ENCODE data around the gene SULT1E1. TPM values are rescaled to one million over a fixed set of nuclear protein-coding genes. Genes with fewer than 3 reads are reported as not detected.

SULT1E1 gene
- total RNA-seq, 1 donor from 2014 or later = 121 TPM

DNA sequence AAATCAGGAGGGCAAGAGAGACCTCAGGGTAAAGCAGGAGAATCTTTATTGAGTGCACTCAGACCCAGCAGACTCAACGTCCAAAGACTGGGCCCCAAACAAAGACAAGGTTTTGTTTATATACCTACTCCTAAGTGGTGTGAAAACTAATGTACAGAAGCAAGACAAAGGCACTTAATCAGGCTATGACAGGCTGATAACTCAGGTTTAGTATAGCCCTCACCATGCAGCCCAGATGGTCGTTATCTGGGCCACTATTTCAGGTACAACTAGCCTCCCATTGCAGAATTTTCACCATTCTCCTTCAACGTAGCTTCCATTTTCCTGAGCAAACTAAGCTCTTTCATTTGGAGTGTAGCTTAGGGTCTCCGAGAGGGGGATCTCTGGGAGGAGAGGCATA lies 36.9 kb downstream of the SULT1E1 start:
- no peaks in the 10 kb centered on the region for H3K4me1 Mint-ChIP-seq
- TF ChIP-seq, protein P1, sequence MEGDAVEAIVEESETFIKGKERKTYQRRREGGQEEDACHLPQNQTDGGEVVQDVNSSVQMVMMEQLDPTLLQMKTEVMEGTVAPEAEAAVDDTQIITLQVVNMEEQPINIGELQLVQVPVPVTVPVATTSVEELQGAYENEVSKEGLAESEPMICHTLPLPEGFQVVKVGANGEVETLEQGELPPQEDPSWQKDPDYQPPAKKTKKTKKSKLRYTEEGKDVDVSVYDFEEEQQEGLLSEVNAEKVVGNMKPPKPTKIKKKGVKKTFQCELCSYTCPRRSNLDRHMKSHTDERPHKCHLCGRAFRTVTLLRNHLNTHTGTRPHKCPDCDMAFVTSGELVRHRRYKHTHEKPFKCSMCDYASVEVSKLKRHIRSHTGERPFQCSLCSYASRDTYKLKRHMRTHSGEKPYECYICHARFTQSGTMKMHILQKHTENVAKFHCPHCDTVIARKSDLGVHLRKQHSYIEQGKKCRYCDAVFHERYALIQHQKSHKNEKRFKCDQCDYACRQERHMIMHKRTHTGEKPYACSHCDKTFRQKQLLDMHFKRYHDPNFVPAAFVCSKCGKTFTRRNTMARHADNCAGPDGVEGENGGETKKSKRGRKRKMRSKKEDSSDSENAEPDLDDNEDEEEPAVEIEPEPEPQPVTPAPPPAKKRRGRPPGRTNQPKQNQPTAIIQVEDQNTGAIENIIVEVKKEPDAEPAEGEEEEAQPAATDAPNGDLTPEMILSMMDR (IDR thresholded peaks at IDR 0.05; ENCODE audit: unreplicated experiment) = no peak
- H3K4me3 Mint-ChIP-seq = no peak overlapping the region
- no peaks in the 10 kb centered on the region for H3K9me3 Mint-ChIP-seq
- no peaks in the 10 kb centered on the region for H3K27me3 Mint-ChIP-seq (ENCODE audit: low read depth)
- H3K36me3 Mint-ChIP-seq = no peaks in the 10 kb centered on the region
- DNase-seq (ENCODE audit: low spot score in 2 of 2, unreplicated experiment in 2 of 2) = no peak
- H3K27ac Mint-ChIP-seq = no peak overlapping the region

DNA sequence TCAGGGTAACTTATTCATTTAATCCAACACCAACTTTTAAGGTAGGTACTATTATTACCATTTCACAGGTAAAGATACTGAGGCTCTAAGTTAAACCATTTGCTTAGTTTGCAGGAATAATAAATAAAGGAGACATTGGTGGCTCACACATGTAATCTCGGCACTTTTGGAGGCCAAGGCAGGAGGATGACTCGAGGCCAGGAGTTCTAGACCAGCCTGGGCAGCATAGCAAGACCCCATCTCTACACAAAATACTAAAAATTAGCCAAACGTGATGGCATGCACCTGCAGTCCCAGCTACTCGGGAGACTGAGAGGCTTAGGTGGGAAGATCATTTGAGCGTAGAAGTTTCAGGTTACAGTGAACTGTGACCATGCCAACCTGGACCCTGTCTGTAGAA lies 37.7 kb downstream of the SULT1E1 start:
- H3K27me3 Mint-ChIP-seq (ENCODE audit: low read depth) = no peaks in the 10 kb centered on the region
- no peak overlapping the region for H3K4me3 Mint-ChIP-seq
- no peak for DNase-seq (ENCODE audit: low spot score in 2 of 2, unreplicated experiment in 2 of 2)
- TF ChIP-seq, protein P1 (IDR thresholded peaks at IDR 0.05; ENCODE audit: unreplicated experiment) = no peak
- no peaks in the 10 kb centered on the region for H3K9me3 Mint-ChIP-seq
- no peaks in the 10 kb centered on the region for H3K4me1 Mint-ChIP-seq
- no peaks in the 10 kb centered on the region for H3K36me3 Mint-ChIP-seq
- H3K27ac Mint-ChIP-seq = no peak overlapping the region

DNA sequence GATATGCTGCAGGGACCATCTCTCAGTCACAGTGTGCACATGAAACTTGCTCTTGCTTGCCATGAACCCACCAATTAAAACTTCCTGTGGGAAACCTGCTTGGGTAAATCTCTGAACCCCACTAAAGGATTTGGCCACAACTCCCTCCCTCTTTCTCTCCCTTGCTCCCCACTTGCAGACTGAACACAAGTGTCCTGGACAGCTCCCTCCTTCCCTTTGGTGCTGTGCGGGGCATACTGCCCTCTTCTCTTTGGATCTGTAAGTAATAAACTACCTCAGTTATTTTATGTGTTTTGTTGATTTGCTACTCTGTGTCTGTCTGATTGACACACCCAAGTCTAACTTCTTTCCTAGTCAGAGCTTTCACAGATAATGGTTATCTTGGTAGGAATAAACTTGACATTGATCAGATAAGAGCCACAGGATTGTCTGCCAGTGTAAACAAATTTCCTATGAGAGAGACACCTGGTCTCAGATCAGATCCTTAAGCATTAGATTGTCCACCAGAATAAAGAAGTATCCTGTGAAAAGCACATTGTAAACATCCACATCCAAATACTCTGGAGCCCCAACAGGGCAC lies 41.8 kb downstream of the SULT1E1 start:
- Mint-ChIP-seq H3K9me3 (no peaks in the 10 kb centered on the region), H3K27ac (no peak overlapping the region), H3K36me3 (no peaks in the 10 kb centered on the region), H3K27me3 (ENCODE audit: low read depth) (no peaks in the 10 kb centered on the region), H3K4me1 (no peaks in the 10 kb centered on the region), H3K4me3 (no peak overlapping the region)
- DNase-seq (ENCODE audit: low spot score in 2 of 2, unreplicated experiment in 2 of 2) = no peak
- TF ChIP-seq, protein P1 (IDR thresholded peaks at IDR 0.05; ENCODE audit: unreplicated experiment) = no peak

DNA sequence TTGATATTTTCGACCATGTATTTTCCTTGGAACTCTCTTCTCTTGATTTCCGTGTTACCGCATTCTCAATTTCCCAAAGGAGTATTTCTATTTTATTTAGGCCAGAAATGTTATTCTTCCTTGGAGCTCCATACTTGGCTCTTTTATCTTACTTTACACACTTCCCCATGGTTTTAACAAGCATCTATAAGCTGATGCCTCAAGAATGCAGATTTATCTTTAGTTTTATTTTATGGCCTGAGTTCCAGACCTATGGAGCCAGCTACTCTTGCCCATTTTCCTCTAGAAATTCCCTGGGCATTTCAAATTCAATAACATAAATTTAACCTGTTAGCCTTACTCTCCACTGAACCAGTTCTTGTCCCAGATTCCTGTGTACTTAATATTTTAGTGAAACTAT lies 43.7 kb downstream of the SULT1E1 start:
- DNase-seq (ENCODE audit: low spot score in 2 of 2, unreplicated experiment in 2 of 2) = no peak
- Mint-ChIP-seq H3K36me3 (no peaks in the 10 kb centered on the region), H3K4me1 (no peaks in the 10 kb centered on the region), H3K27ac (no peak overlapping the region), H3K27me3 (ENCODE audit: low read depth) (no peaks in the 10 kb centered on the region), H3K9me3 (no peaks in the 10 kb centered on the region), H3K4me3 (no peak overlapping the region)
- TF ChIP-seq, protein P1 (IDR thresholded peaks at IDR 0.05; ENCODE audit: unreplicated experiment) = no peak

DNA sequence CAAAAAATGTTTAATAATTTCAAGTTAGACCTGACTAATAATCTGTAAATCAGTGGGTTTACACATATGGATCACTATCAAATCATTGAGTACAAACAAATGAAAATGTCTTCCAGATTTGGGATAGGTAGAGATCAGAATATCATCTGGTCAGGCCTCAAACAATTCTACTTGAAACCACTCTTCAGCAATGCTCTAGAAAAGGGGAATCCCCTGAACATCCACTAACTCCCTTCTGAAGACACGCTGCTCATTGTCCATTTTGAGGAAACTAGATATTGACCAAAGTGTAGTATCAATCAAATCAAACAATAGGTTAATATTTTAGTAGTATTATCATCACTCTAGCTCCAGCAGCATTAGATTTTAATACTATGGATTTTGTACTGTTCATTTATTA lies 46.3 kb downstream of the SULT1E1 start:
- no peaks in the 10 kb centered on the region for H3K9me3 Mint-ChIP-seq

More for the DNA sequence above, 46.3 kb downstream of the SULT1E1 start:
- Mint-ChIP-seq H3K4me3 (no peak overlapping the region), H3K36me3 (no peaks in the 10 kb centered on the region), H3K27me3 (ENCODE audit: low read depth) (no peaks in the 10 kb centered on the region), H3K27ac (no peak overlapping the region), H3K4me1 (no peaks in the 10 kb centered on the region)
- TF ChIP-seq, protein P1 (IDR thresholded peaks at IDR 0.05; ENCODE audit: unreplicated experiment) = no peak
- DNase-seq (ENCODE audit: low spot score in 2 of 2, unreplicated experiment in 2 of 2) = no peak

Data from mesothelial cell of epicardium (in vitro differentiated cells).